ENCODE results near the gene METRN.

The METRN gene

GRCh38 chr16:766820-767640, 52.1 kb downstream of the METRN start:
- no peak overlapping the region for H3K9ac ChIP-seq (ENCODE audit: low read length)

GRCh38 chr16:767743-768235, 52.9 kb downstream of the METRN start:
- no peaks in the 10 kb centered on the region for H3K4me1 ChIP-seq (ENCODE audit: low read length)

More at GRCh38 chr16:766820-767640, 52.1 kb downstream of the METRN start:
- H3K27me3 ChIP-seq (ENCODE audit: low read depth, low read length), result no peaks in the 10 kb centered on the region
- no peaks in the 10 kb centered on the region for H3K4me1 ChIP-seq (ENCODE audit: low read length)
- no peaks in the 10 kb centered on the region for H3K9me3 ChIP-seq (ENCODE audit: insufficient read depth, low read length)
- no peaks in the 10 kb centered on the region for H4K20me1 ChIP-seq (ENCODE audit: insufficient read depth, low read length)
- no peak overlapping the region for H3K27ac ChIP-seq (ENCODE audit: low read length)
- H2AFZ ChIP-seq (ENCODE audit: low read depth, low read length), result no peak overlapping the region
- TF ChIP-seq EZH2phosphoT487 (IDR thresholded peaks at IDR 0.05; ENCODE audit: low read depth), result no peak
- H3K4me2 ChIP-seq (ENCODE audit: low read length), result no peak overlapping the region
- no peaks in the 10 kb centered on the region for H3K36me3 ChIP-seq (replicated peaks; ENCODE audit: low read depth, low read length)
- no peak overlapping the region for H3K4me3 ChIP-seq (ENCODE audit: low read length)
- H3K79me2 ChIP-seq (ENCODE audit: low read length), result no peaks in the 10 kb centered on the region

GRCh38 chr16:768428-768827, 53.5 kb downstream of the METRN start:
- no peak overlapping the region for H3K4me2 ChIP-seq (ENCODE audit: low read length)
- H3K9me3 ChIP-seq (ENCODE audit: insufficient read depth, low read length), result no peaks in the 10 kb centered on the region
- no peaks in the 10 kb centered on the region for H4K20me1 ChIP-seq (ENCODE audit: insufficient read depth, low read length)
- H3K27ac ChIP-seq (ENCODE audit: low read length), result no peak overlapping the region
- H3K27me3 ChIP-seq (ENCODE audit: low read depth, low read length), result no peaks in the 10 kb centered on the region
- TF ChIP-seq EZH2phosphoT487 (IDR thresholded peaks at IDR 0.05; ENCODE audit: low read depth) (no peak), CTCF (IDR thresholded peaks at IDR 0.05; ENCODE audit: low read depth, low read length) (no peak)
- H3K4me1 ChIP-seq (ENCODE audit: low read length), result no peaks in the 10 kb centered on the region
- no peaks in the 10 kb centered on the region for H3K36me3 ChIP-seq (replicated peaks; ENCODE audit: low read depth, low read length)
- H3K79me2 ChIP-seq (ENCODE audit: low read length), result no peaks in the 10 kb centered on the region
- H3K4me3 ChIP-seq (ENCODE audit: low read length), result no peak overlapping the region
- no peak overlapping the region for H2AFZ ChIP-seq (ENCODE audit: low read depth, low read length)
- no peak overlapping the region for H3K9ac ChIP-seq (ENCODE audit: low read length)

More at GRCh38 chr16:767743-768235, 52.9 kb downstream of the METRN start:
- Histone ChIP-seq H3K27ac (ENCODE audit: low read length) (no peak overlapping the region), H3K9me3 (ENCODE audit: insufficient read depth, low read length) (no peaks in the 10 kb centered on the region), H3K9ac (ENCODE audit: low read length) (no peak overlapping the region), H4K20me1 (ENCODE audit: insufficient read depth, low read length) (no peaks in the 10 kb centered on the region), H3K27me3 (ENCODE audit: low read depth, low read length) (no peaks in the 10 kb centered on the region), H2AFZ (ENCODE audit: low read depth, low read length) (no peak overlapping the region), H3K36me3 (replicated peaks; ENCODE audit: low read depth, low read length) (no peaks in the 10 kb centered on the region), H3K4me2 (ENCODE audit: low read length) (no peak overlapping the region), H3K4me3 (ENCODE audit: low read length) (no peak overlapping the region), H3K79me2 (ENCODE audit: low read length) (no peaks in the 10 kb centered on the region)
- no peak for TF ChIP-seq CTCF (IDR thresholded peaks at IDR 0.05; ENCODE audit: low read depth, low read length)
- no peak for TF ChIP-seq EZH2phosphoT487 (IDR thresholded peaks at IDR 0.05; ENCODE audit: low read depth)
